ENCODE measurements around the gene CACNA1C.

DNA sequence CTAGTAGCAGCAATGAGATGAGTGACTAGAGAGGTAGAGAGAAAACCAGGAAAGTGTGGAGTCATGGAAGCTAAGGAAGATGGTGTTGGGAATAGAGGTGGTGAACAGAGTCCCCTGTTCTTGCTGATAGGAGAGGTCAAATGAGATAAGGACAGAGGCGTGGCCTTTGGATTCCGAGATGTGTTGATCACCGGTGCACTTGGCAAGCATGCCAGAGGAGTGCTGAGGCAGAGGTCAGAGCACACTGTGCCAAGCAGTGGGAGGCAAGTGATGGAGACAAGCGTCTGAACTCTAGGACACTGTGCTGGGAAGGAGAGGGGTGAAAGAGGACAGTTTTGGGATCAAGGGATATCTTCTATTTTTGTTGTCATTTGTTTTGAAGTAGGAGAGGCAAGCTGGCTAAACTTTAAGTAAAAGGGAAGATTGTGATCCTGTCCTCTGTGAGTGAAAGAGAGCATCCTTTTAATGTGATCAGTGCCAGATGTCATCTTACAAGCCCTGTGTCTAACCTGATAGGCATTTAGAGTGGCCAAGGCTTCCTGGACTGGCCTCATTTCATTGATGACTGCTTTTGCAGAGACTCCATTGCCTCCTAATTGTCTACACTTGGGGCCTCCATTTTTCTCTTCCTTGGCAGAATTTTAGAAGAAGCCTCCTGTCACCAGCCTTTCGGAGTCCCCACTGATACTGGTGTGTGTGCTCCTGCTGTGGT, 336.4 kb downstream of the CACNA1C start:
- no peak for TF ChIP-seq RXRA (IDR thresholded peaks at IDR 0.05; ENCODE audit: borderline replicate concordance, low read depth)
- TF ChIP-seq, protein P1, sequence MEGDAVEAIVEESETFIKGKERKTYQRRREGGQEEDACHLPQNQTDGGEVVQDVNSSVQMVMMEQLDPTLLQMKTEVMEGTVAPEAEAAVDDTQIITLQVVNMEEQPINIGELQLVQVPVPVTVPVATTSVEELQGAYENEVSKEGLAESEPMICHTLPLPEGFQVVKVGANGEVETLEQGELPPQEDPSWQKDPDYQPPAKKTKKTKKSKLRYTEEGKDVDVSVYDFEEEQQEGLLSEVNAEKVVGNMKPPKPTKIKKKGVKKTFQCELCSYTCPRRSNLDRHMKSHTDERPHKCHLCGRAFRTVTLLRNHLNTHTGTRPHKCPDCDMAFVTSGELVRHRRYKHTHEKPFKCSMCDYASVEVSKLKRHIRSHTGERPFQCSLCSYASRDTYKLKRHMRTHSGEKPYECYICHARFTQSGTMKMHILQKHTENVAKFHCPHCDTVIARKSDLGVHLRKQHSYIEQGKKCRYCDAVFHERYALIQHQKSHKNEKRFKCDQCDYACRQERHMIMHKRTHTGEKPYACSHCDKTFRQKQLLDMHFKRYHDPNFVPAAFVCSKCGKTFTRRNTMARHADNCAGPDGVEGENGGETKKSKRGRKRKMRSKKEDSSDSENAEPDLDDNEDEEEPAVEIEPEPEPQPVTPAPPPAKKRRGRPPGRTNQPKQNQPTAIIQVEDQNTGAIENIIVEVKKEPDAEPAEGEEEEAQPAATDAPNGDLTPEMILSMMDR (IDR thresholded peaks at IDR 0.05) = no peak
- no peak for TF ChIP-seq FOXM1 (IDR thresholded peaks at IDR 0.05; ENCODE audit: low read depth)
- TF ChIP-seq GATA2 (CRISPR knock-in tag; IDR thresholded peaks at IDR 0.05) = no peak
- no peak for TF ChIP-seq RAD21 (IDR thresholded peaks at IDR 0.05; ENCODE audit: low read length)
- TF ChIP-seq, protein P2, sequence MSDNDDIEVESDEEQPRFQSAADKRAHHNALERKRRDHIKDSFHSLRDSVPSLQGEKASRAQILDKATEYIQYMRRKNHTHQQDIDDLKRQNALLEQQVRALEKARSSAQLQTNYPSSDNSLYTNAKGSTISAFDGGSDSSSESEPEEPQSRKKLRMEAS (IDR thresholded peaks at IDR 0.05; ENCODE audit: low read depth) = no peak
- TF ChIP-seq FOXJ3 (CRISPR knock-in tag; IDR thresholded peaks at IDR 0.05) = no peak
- peak; percentile 14; the same call in 1 of the 2 replicates for TF ChIP-seq TCF12 (IDR thresholded peaks at IDR 0.05)
- no peak for TF ChIP-seq POLR2AphosphoS5 (IDR thresholded peaks at IDR 0.05; ENCODE audit: low read depth, low read length)
- no peak for TF ChIP-seq ELF1 (IDR thresholded peaks at IDR 0.05)
- no peak for TF ChIP-seq SMC3 (IDR thresholded peaks at IDR 0.05; ENCODE audit: low read depth, low read length)
- TF ChIP-seq EP300 (IDR thresholded peaks at IDR 0.05; ENCODE audit: borderline replicate concordance in 1 of 2, low read depth in 1 of 2, low read length in 1 of 2) = no peak
- TF ChIP-seq, protein P3, sequence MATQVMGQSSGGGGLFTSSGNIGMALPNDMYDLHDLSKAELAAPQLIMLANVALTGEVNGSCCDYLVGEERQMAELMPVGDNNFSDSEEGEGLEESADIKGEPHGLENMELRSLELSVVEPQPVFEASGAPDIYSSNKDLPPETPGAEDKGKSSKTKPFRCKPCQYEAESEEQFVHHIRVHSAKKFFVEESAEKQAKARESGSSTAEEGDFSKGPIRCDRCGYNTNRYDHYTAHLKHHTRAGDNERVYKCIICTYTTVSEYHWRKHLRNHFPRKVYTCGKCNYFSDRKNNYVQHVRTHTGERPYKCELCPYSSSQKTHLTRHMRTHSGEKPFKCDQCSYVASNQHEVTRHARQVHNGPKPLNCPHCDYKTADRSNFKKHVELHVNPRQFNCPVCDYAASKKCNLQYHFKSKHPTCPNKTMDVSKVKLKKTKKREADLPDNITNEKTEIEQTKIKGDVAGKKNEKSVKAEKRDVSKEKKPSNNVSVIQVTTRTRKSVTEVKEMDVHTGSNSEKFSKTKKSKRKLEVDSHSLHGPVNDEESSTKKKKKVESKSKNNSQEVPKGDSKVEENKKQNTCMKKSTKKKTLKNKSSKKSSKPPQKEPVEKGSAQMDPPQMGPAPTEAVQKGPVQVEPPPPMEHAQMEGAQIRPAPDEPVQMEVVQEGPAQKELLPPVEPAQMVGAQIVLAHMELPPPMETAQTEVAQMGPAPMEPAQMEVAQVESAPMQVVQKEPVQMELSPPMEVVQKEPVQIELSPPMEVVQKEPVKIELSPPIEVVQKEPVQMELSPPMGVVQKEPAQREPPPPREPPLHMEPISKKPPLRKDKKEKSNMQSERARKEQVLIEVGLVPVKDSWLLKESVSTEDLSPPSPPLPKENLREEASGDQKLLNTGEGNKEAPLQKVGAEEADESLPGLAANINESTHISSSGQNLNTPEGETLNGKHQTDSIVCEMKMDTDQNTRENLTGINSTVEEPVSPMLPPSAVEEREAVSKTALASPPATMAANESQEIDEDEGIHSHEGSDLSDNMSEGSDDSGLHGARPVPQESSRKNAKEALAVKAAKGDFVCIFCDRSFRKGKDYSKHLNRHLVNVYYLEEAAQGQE (IDR thresholded peaks at IDR 0.05; ENCODE audit: low read depth, low read length) = no peak
